Astrocyte of the spinal cord (primary cell): ENCODE results near the gene NLRX1.

ENCODE experiments used
- DNase-seq: peaks from one replicate; pipeline ENCODE4 v3.0.0; 2011; ENCODE audit warnings: low read depth, low spot score
- H3K4me3 ChIP-seq: 2 replicates; pipeline ENCODE4 v1.5.1; 2011; ENCODE audit warnings: low read depth, mild to moderate bottlenecking, low read length, moderate library complexity
- in situ Hi-C: cut with HindIII; loops from 2 replicates; pipeline ENCODE4 v1.10.0; 2017; ENCODE audit warnings: low sequenced_read_pairs
- TF ChIP-seq, protein P1 (sequence below): IDR thresholded peaks from 2 replicates; pipeline ENCODE4 v1.5.1; 2012; ENCODE audit warnings: low read depth, mild to moderate bottlenecking, low read length, inconsistent platforms

NLRX1 gene

GRCh38 chr11:119153049-119153818 is 15.3 kb upstream of the NLRX1 start:
- TF ChIP-seq, protein P1, sequence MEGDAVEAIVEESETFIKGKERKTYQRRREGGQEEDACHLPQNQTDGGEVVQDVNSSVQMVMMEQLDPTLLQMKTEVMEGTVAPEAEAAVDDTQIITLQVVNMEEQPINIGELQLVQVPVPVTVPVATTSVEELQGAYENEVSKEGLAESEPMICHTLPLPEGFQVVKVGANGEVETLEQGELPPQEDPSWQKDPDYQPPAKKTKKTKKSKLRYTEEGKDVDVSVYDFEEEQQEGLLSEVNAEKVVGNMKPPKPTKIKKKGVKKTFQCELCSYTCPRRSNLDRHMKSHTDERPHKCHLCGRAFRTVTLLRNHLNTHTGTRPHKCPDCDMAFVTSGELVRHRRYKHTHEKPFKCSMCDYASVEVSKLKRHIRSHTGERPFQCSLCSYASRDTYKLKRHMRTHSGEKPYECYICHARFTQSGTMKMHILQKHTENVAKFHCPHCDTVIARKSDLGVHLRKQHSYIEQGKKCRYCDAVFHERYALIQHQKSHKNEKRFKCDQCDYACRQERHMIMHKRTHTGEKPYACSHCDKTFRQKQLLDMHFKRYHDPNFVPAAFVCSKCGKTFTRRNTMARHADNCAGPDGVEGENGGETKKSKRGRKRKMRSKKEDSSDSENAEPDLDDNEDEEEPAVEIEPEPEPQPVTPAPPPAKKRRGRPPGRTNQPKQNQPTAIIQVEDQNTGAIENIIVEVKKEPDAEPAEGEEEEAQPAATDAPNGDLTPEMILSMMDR: no peak
- no peak for DNase-seq
- no peak overlapping the region for H3K4me3 ChIP-seq
- in situ Hi-C loops: no loop called here

GRCh38 chr11:119154178-119154577 is 14.3 kb upstream of the NLRX1 start:
- no peak overlapping the region for H3K4me3 ChIP-seq
- TF ChIP-seq, protein P1: no peak
- in situ Hi-C loops: no loop called here
- DNase-seq: no peak

DNA sequence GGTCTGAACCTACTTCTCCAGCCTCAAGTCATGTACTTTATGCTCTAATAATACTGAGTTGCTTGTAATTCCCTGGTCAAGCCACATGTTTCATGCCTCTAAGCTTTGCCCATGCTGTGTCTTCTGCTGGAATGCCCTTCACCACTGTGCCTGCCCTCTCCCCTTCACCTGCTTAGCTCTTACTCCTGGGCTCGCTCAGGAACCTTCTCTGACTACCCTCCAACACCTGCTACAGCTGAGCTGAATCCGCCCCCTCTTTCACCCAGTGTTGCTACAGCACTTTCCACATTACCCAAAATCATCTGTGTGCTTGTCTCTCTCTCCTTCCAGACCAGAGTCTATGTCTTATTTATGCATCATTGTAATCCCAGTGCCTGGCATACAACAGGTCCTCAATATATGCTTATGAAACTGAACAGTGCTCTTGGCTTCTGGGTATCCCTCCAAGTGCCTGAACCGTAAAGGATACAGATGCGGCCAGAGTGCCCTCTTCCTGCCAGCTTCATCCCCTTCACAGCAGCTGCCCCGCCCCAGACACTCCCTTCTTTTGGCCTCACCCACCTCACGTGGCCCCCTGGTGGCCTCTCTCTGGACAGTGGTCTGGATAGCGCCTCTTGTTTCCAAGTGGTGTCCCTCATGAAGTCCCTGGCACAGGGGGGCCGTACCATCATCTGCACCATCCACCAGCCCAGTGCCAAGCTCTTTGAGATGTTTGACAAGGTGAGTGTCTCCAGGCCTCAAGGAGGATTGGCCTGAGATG is 12.6 kb upstream of the NLRX1 start:
- in situ Hi-C loops: no loop called here
- no peak overlapping the region for H3K4me3 ChIP-seq
- no peak for DNase-seq
- TF ChIP-seq, protein P1: no peak

DNA sequence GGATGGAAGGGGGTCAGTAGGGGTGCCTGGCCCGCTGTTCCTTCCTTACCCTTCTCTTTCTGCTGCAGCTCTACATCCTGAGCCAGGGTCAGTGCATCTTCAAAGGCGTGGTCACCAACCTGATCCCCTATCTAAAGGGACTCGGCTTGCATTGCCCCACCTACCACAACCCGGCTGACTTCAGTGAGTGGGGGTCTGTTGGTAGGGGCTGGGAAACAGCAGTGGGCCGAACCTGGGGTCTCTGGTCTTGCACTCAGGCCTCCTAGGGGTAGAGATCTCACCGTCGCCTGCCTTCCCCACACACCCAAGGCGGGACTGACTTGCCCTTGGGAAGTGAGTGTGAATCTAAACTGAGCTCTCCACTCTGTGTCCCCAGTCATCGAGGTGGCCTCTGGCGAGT is 12.0 kb upstream of the NLRX1 start:
- no peak overlapping the region for H3K4me3 ChIP-seq
- in situ Hi-C loops: no loop called here
- TF ChIP-seq, protein P1: no peak
- DNase-seq: no peak

DNA sequence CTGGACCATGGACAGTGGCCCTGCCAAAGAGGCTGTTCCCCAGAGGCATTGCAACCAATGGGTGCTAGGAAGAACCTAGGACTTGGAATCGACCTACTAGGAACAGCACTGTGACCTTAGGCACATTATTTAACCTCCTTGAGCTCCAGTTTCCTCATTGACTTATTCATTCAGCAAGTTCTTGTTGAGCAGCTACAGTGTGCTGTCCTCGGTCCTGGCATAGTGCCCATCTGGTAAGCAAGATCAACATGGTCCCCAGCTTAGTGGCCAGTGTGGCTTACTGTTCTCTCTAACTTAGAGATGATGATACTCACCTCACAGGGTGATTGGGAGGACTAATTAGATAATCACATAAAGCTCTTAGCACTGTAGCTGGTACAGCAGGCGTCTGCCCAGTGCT is 11.5 kb upstream of the NLRX1 start:
- TF ChIP-seq, protein P1: no peak
- DNase-seq: no peak
- H3K4me3 ChIP-seq: no peak overlapping the region
- in situ Hi-C loops: no loop called here

GRCh38 chr11:119158467-119158866 is 10.1 kb upstream of the NLRX1 start:
- in situ Hi-C loops: no loop called here
- no peak for DNase-seq
- TF ChIP-seq, protein P1: no peak
- no peak overlapping the region for H3K4me3 ChIP-seq
